Panc1 (cell line): Measurements from ENCODE around the gene ABCG5.

Experiments used
- POLR2AphosphoS5 ChIP-seq: IDR thresholded peaks from 2 replicates; pipeline ENCODE4 v1.6.1; 2012; ENCODE audit warnings: mild to moderate bottlenecking, low read depth, low read length, moderate library complexity
- TF ChIP-seq, protein P1 (sequence below): fragments of 450-650 bp; IDR thresholded peaks from 2 replicates; pipeline ENCODE4 v1.5.1; 2017; ENCODE audit warnings: mild to moderate bottlenecking
- TF ChIP-seq, protein P2 (sequence below), 2 experiments: IDR thresholded peaks; 2 replicates each; pipeline ENCODE4 v1.6.1; 2011 to 2012; ENCODE audit warnings: low read depth in 2 of 2, control low read depth in 1 of 2, low read length in 1 of 2, mild to moderate bottlenecking in 1 of 2, moderate library complexity in 1 of 2; ENCODE audit not compliant: insufficient read depth in 1 of 2

DNA sequence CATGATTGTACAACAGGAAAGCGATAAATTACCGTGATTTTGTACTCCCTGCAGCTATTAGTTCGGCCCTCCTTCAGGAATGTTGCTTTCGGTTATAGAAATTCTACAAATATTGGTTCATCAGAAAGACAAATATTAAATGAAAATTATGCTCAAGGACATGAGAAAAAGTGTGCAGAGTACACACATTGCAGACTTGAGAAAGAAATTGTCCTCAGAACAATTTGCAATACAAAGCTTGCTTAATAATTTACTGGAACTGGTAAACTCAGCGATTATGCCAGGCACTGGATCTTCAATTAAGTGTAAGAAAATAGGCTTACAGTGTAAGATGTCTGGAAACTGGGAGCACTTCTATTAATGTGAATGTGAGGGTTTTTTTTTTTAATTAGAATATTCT lies 46.0 kb upstream of the ABCG5 start:
- TF ChIP-seq, protein P1, sequence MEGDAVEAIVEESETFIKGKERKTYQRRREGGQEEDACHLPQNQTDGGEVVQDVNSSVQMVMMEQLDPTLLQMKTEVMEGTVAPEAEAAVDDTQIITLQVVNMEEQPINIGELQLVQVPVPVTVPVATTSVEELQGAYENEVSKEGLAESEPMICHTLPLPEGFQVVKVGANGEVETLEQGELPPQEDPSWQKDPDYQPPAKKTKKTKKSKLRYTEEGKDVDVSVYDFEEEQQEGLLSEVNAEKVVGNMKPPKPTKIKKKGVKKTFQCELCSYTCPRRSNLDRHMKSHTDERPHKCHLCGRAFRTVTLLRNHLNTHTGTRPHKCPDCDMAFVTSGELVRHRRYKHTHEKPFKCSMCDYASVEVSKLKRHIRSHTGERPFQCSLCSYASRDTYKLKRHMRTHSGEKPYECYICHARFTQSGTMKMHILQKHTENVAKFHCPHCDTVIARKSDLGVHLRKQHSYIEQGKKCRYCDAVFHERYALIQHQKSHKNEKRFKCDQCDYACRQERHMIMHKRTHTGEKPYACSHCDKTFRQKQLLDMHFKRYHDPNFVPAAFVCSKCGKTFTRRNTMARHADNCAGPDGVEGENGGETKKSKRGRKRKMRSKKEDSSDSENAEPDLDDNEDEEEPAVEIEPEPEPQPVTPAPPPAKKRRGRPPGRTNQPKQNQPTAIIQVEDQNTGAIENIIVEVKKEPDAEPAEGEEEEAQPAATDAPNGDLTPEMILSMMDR = no peak
- TF ChIP-seq POLR2AphosphoS5 = no peak
- TF ChIP-seq, protein P2, sequence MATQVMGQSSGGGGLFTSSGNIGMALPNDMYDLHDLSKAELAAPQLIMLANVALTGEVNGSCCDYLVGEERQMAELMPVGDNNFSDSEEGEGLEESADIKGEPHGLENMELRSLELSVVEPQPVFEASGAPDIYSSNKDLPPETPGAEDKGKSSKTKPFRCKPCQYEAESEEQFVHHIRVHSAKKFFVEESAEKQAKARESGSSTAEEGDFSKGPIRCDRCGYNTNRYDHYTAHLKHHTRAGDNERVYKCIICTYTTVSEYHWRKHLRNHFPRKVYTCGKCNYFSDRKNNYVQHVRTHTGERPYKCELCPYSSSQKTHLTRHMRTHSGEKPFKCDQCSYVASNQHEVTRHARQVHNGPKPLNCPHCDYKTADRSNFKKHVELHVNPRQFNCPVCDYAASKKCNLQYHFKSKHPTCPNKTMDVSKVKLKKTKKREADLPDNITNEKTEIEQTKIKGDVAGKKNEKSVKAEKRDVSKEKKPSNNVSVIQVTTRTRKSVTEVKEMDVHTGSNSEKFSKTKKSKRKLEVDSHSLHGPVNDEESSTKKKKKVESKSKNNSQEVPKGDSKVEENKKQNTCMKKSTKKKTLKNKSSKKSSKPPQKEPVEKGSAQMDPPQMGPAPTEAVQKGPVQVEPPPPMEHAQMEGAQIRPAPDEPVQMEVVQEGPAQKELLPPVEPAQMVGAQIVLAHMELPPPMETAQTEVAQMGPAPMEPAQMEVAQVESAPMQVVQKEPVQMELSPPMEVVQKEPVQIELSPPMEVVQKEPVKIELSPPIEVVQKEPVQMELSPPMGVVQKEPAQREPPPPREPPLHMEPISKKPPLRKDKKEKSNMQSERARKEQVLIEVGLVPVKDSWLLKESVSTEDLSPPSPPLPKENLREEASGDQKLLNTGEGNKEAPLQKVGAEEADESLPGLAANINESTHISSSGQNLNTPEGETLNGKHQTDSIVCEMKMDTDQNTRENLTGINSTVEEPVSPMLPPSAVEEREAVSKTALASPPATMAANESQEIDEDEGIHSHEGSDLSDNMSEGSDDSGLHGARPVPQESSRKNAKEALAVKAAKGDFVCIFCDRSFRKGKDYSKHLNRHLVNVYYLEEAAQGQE (IDR thresholded peaks at IDR 0.05; ENCODE audit: insufficient read depth in 1 of 2, low read depth in 2 of 2, low read length in 1 of 2) = no peak
